A673 (cell line): ENCODE measurements around the gene SLC39A6.

ENCODE experiments used
- EZH2 ChIP-seq: fragments of 200-600 bp; sonication (generic); IDR thresholded peaks from 2 replicates; pipeline ENCODE4 v1.6.1; 2017; ENCODE audit warnings: borderline replicate concordance, low read depth, mild to moderate bottlenecking, mixed read lengths, antibody characterized with exemption, low read length; ENCODE audit not compliant: poor library complexity, severe bottlenecking
- TF ChIP-seq, protein P1 (sequence below): fragments of 300-800, 200-600 bp; sonication (generic); conservative IDR thresholded peaks from 2 replicates; pipeline ENCODE4 v1.5.1; 2017; ENCODE audit warnings: low read depth, mild to moderate bottlenecking, antibody characterized with exemption, low read length, moderate library complexity, mixed read lengths

DNA sequence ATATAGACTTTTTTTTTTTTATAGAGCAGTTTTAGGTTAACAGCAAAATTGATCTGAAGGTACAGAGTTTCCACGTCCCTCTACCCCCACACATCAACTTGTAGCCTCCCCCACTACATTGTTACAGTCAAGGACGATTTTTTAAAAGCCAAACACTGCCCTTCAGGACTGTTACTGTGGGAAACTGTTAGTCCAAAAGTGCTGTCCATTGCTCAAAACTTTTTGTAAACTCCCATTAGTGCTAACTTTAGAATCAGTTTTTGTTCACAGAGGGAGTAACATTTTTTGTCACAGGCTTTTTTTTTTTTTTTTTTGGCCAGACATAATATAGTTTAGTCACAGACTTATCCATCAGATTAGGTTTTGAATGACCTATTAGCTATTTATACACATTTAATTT is 24.6 kb upstream of the SLC39A6 start:
- TF ChIP-seq, protein P1, sequence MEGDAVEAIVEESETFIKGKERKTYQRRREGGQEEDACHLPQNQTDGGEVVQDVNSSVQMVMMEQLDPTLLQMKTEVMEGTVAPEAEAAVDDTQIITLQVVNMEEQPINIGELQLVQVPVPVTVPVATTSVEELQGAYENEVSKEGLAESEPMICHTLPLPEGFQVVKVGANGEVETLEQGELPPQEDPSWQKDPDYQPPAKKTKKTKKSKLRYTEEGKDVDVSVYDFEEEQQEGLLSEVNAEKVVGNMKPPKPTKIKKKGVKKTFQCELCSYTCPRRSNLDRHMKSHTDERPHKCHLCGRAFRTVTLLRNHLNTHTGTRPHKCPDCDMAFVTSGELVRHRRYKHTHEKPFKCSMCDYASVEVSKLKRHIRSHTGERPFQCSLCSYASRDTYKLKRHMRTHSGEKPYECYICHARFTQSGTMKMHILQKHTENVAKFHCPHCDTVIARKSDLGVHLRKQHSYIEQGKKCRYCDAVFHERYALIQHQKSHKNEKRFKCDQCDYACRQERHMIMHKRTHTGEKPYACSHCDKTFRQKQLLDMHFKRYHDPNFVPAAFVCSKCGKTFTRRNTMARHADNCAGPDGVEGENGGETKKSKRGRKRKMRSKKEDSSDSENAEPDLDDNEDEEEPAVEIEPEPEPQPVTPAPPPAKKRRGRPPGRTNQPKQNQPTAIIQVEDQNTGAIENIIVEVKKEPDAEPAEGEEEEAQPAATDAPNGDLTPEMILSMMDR, result no peak
- no peak for TF ChIP-seq EZH2
